Measurements from ENCODE around the gene FOXP1. TPM values are rescaled to one million over a fixed set of nuclear protein-coding genes. Genes with fewer than 3 reads are reported as not detected.

FOXP1 gene
- total and polyA plus RNA-seq, 2 donors (not counting 1 experiment from before 2014, with no cell fraction given) = 91.1 to 508 TPM

GRCh38 chr3:70930066-70930465 is 653.5 kb downstream of the FOXP1 start:
- Histone ChIP-seq H4K20me1 (ENCODE audit: control insufficient read depth, insufficient read depth, low read length, poor library complexity, severe bottlenecking) (no peaks in the 10 kb centered on the region), H3K9ac (ENCODE audit: low read length) (no peak overlapping the region), H3K9me3 (ENCODE audit: control extremely low read depth in 1 of 3, control insufficient read depth in 2 of 3, insufficient read depth in 1 of 3, low read length in 2 of 3) (no peaks in the 10 kb centered on the region), H3K27me3 (replicated peaks in 1 of 4; ENCODE audit: control extremely low read depth in 1 of 4, control insufficient read depth in 3 of 4, insufficient read depth in 4 of 4, low read length in 3 of 4) (no peaks in the 10 kb centered on the region), H3K27ac (ENCODE audit: low read length in 2 of 2) (no peak overlapping the region), H3K79me2 (ENCODE audit: control insufficient read depth, insufficient read depth, low read length) (no peaks in the 10 kb centered on the region), H3K4me2 (replicated peaks; ENCODE audit: low read depth, low read length, poor library complexity, severe bottlenecking) (no peak overlapping the region), H3K4me1 (ENCODE audit: control insufficient read depth in 2 of 2, insufficient read depth in 2 of 2, low read length in 2 of 2) (no peaks in the 10 kb centered on the region), H3K36me3 (replicated peaks in 1 of 2; ENCODE audit: control extremely low read depth in 1 of 2, control insufficient read depth in 1 of 2, extremely low read depth in 1 of 2, insufficient read depth in 2 of 2, low read length in 1 of 2) (no peaks in the 10 kb centered on the region), H3K4me3 (ENCODE audit: control extremely low read depth in 1 of 5, extremely low read depth in 1 of 5, insufficient read depth in 1 of 5, low read depth in 2 of 5, low read length in 4 of 5) (no peak overlapping the region), H2AFZ (ENCODE audit: insufficient read depth, low read depth, low read length, poor library complexity, severe bottlenecking) (no peak overlapping the region)
- ChIA-PET CTCF (interaction anchor here (0.6 kb wide), 1 partner anchor 657 kb away, joined by 3 read pairs; no protein-coding TSS in a partner anchor), POLR2A (no interaction called here)
- Mint-ChIP-seq H3K27ac (no peak overlapping the region), H3K4me3 (no peak overlapping the region), H3K9me3 (ENCODE audit: insufficient read depth) (no peaks in the 10 kb centered on the region), H3K4me1 (no peaks in the 10 kb centered on the region), H3K27me3 (no peaks in the 10 kb centered on the region)
- ATAC-seq (ENCODE audit: low read depth) = no peak
- no CpG with 5 or more reads among the region's 4 CpGs for WGBS (ENCODE audit: insufficient coverage)
- TF ChIP-seq CTCF (IDR thresholded peaks at IDR 0.05) (no peak), EZH2 (IDR thresholded peaks at IDR 0.05; ENCODE audit: borderline replicate concordance, insufficient read depth, low read depth, low read length, poor library complexity, severe bottlenecking) (no peak)
- DNase-seq = no peak
- intact Hi-C loops (cut with micrococcal nuclease) = no loop called here

- H3K9ac ChIP-seq (ENCODE audit: low read length) = no peak overlapping the region
- no peak overlapping the region for H3K4me3 ChIP-seq (ENCODE audit: control extremely low read depth in 1 of 5, extremely low read depth in 1 of 5, insufficient read depth in 1 of 5, low read depth in 2 of 5, low read length in 4 of 5)
- no peaks in the 10 kb centered on the region for H3K79me2 ChIP-seq (ENCODE audit: control insufficient read depth, insufficient read depth, low read length)
- TF ChIP-seq CTCF (IDR thresholded peaks at IDR 0.05) (no peak), EZH2 (IDR thresholded peaks at IDR 0.05; ENCODE audit: borderline replicate concordance, insufficient read depth, low read depth, low read length, poor library complexity, severe bottlenecking) (no peak)
- H3K9me3 ChIP-seq (ENCODE audit: control extremely low read depth in 1 of 3, control insufficient read depth in 2 of 3, insufficient read depth in 1 of 3, low read length in 2 of 3) = no peaks in the 10 kb centered on the region
- Mint-ChIP-seq H3K4me3 (no peak overlapping the region), H3K9me3 (ENCODE audit: insufficient read depth) (no peaks in the 10 kb centered on the region), H3K27me3 (peaks cover 5% of the 10 kb centered on the region), H3K27ac (no peak overlapping the region), H3K4me1 (no peaks in the 10 kb centered on the region)
- no peak for DNase-seq
- no peaks in the 10 kb centered on the region for H3K36me3 ChIP-seq (replicated peaks in 1 of 2; ENCODE audit: control extremely low read depth in 1 of 2, control insufficient read depth in 1 of 2, extremely low read depth in 1 of 2, insufficient read depth in 2 of 2, low read length in 1 of 2)
- no peak for ATAC-seq (ENCODE audit: low read depth)
- no peaks in the 10 kb centered on the region for H3K27me3 ChIP-seq (replicated peaks in 1 of 4; ENCODE audit: control extremely low read depth in 1 of 4, control insufficient read depth in 3 of 4, insufficient read depth in 4 of 4, low read length in 3 of 4)
- no CpG with 5 or more reads among the region's 4 CpGs for WGBS (ENCODE audit: insufficient coverage)
- H3K27ac ChIP-seq (ENCODE audit: low read length in 2 of 2) = no peak overlapping the region
- intact Hi-C loops (cut with micrococcal nuclease) = no loop called here
- H3K4me2 ChIP-seq (replicated peaks; ENCODE audit: low read depth, low read length, poor library complexity, severe bottlenecking) = no peak overlapping the region
- ChIA-PET CTCF (no interaction called here), POLR2A (no interaction called here)
- no peak overlapping the region for H2AFZ ChIP-seq (ENCODE audit: insufficient read depth, low read depth, low read length, poor library complexity, severe bottlenecking)
- H3K4me1 ChIP-seq (ENCODE audit: control insufficient read depth in 2 of 2, insufficient read depth in 2 of 2, low read length in 2 of 2) = no peaks in the 10 kb centered on the region
- no peaks in the 10 kb centered on the region for H4K20me1 ChIP-seq (ENCODE audit: control insufficient read depth, insufficient read depth, low read length, poor library complexity, severe bottlenecking)
Measured at GRCh38 chr3:70927239-70927638, 656.3 kb downstream of the FOXP1 start.

All from B cell (primary cell).